ENCODE measurements around the gene SCFD2. TPM values are rescaled to one million over a fixed set of nuclear protein-coding genes. Genes with fewer than 3 reads are reported as not detected.

SCFD2 gene
- total RNA-seq, 4 donors from 2014 or later = 14.3 to 37.8 (median 27.7) TPM

DNA sequence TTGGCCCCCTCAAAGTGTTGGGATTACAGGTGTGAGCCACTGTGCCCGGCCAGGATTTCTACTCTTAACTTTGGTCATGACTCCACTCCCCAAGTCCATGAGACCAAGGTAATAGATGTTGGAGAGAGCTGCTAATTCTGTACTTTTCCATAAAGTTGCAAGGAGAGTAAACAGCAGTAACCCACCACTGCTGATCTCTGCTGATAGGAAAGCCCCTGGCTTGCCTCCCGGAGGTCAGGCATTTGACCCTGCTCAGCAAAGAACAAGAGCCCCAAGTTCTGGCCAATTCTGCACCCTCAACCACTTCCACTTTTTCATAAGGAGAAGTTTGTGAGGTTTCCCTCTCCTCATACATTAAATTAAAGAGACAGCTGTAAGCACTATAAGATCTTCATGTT, 360.7 kb downstream of the SCFD2 start:
- Histone ChIP-seq H3K36me3 (no peaks in the 10 kb centered on the region), H3K27ac (no peak overlapping the region), H3K27me3 (no peaks in the 10 kb centered on the region), H3K4me3 (no peak overlapping the region), H3K4me1 (no peaks in the 10 kb centered on the region), H3K9me3 (no peaks in the 10 kb centered on the region)
- WGBS, 2 donors = 95 to 100% methylated on average over 1 to 2 of the region's 2 CpGs
- DNase-seq = no peak
- intact Hi-C loops (cut with DNase I) = no loop called here
- TF ChIP-seq, protein P1, sequence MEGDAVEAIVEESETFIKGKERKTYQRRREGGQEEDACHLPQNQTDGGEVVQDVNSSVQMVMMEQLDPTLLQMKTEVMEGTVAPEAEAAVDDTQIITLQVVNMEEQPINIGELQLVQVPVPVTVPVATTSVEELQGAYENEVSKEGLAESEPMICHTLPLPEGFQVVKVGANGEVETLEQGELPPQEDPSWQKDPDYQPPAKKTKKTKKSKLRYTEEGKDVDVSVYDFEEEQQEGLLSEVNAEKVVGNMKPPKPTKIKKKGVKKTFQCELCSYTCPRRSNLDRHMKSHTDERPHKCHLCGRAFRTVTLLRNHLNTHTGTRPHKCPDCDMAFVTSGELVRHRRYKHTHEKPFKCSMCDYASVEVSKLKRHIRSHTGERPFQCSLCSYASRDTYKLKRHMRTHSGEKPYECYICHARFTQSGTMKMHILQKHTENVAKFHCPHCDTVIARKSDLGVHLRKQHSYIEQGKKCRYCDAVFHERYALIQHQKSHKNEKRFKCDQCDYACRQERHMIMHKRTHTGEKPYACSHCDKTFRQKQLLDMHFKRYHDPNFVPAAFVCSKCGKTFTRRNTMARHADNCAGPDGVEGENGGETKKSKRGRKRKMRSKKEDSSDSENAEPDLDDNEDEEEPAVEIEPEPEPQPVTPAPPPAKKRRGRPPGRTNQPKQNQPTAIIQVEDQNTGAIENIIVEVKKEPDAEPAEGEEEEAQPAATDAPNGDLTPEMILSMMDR (IDR thresholded peaks at IDR 0.05) = no peak
- TF ChIP-seq POLR2A (IDR thresholded peaks at IDR 0.05) = no peak

DNA sequence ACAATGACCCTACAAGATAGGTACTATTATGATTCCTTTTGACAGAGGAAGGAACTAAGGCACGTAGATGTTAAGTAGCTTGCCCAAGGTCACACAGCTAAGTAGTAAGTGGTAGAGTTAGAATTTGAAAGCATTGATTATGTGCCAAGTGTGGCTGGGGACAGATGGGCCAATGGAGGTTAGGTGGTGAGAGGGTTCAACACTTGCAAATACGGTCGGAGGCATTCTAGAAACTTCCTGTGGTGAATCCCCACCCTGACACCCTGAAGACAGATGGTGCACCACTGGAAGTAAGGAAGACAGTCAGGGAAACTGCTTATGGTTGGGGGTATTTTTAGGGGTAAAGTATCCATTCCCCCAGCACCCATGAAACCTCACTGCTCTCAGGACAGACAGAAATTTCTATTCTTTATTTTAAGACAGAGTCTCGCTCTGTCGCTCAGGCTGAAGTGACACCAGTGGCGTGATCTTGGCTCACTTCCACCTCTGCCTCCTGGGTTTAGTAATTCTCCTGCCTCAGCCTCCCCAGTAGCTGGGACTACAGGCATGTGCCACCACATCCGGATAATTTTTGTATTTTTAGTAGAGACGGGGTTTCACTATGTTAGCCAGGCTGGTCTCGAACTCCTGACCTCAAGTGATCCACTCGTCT, 361.2 kb downstream of the SCFD2 start:
- intact Hi-C loops (cut with DNase I) = no loop called here

DNA sequence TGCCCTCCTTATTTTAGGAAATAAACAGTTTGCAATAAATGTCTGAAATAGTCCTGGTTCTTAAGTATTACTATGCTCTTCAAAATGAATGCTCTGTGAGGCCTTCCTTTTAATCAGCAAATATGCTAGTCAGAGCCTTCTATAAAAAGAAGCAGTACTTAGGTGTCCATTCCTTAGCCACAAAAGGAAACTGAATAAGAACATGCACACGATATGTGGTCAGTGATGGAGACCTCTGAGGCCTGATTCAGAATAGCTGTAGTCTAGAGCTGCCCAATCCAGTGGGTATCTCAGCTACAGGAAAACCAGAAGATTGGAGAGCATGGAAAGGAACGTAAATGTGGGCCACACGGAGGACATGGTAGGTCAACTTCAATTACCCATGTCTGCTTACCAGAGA, 361.9 kb downstream of the SCFD2 start:
- Histone ChIP-seq H3K9me3 (no peaks in the 10 kb centered on the region), H3K36me3 (no peaks in the 10 kb centered on the region), H3K4me3 (no peak overlapping the region), H3K27me3 (no peaks in the 10 kb centered on the region), H3K4me1 (no peaks in the 10 kb centered on the region), H3K27ac (no peak overlapping the region)
- no peak for DNase-seq
- intact Hi-C loops (cut with DNase I) = no loop called here
- TF ChIP-seq, protein P1 (IDR thresholded peaks at IDR 0.05) = no peak
- TF ChIP-seq POLR2A (IDR thresholded peaks at IDR 0.05) = no peak
- 86 to 97% methylated on average over 3 of the region's 3 CpGs for WGBS, 2 donors

More for the DNA sequence above, 361.2 kb downstream of the SCFD2 start:
- no peak for DNase-seq
- no peak overlapping the region for H3K4me3 ChIP-seq
- H3K4me1 ChIP-seq = no peaks in the 10 kb centered on the region
- no peaks in the 10 kb centered on the region for H3K27me3 ChIP-seq
- TF ChIP-seq POLR2A (IDR thresholded peaks at IDR 0.05) = no peak
- TF ChIP-seq, protein P1 (IDR thresholded peaks at IDR 0.05) = no peak
- H3K36me3 ChIP-seq = no peaks in the 10 kb centered on the region
- H3K9me3 ChIP-seq = no peaks in the 10 kb centered on the region
- WGBS, 2 donors = 90 to 96% methylated on average over 10 of the region's 10 CpGs
- H3K27ac ChIP-seq = no peak overlapping the region

DNA sequence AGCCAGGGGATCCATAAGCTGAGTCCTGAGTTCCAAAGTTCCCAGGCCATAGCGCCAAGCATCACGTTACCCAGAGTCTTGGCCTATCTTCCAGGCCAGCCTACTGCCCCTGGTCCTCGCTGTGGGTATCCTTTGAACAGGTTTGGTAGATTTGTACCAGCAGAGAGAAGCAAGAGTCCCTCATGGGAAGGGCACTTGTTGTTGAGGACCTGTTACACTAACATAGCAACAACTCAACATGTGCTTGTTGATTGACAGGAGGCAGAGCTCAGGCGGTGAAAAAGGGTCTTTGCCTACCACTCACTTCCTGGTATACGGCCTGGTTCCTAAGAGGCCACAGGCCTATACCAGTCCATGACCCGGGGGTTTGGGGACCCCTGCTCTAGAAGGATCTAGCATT, 365.3 kb downstream of the SCFD2 start:
- peaks cover 3 to 26% (median 3%) of the 10 kb centered on the region in 3 donors for H3K4me1 ChIP-seq
- no peak for TF ChIP-seq POLR2A (IDR thresholded peaks at IDR 0.05)
- TF ChIP-seq, protein P1 (IDR thresholded peaks at IDR 0.05) = no peak
- 89 to 90% methylated on average over 5 to 6 of the region's 6 CpGs for WGBS, 2 donors
- no peaks in the 10 kb centered on the region for H3K36me3 ChIP-seq
- no peak for DNase-seq
- H3K27me3 ChIP-seq = no peaks in the 10 kb centered on the region
- H3K27ac ChIP-seq = no peak overlapping the region
- H3K4me3 ChIP-seq = no peak overlapping the region
- intact Hi-C loops (cut with DNase I) = no loop called here
- no peaks in the 10 kb centered on the region for H3K9me3 ChIP-seq

DNA sequence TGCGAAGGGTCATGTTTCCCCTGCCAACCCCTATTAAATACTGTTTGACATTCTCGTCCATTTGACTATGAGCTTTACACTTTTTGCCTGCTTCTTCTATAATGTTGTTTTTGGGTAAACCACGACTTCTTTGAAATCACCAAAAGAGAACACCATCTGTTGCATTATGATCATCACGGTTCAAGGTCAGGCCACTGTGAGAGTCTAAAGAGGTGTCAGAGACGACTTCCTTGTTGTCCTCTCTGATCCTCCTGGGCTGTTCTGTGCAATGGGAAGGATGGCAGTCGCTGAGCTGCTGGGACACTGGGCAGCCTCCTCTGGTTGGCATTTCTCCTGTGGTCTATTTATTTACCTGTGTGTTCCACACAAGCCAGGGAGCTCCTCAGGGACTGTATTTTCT, 366.2 kb downstream of the SCFD2 start:
- peaks cover 3 to 33% (median 9%) of the 10 kb centered on the region in 3 donors for H3K4me1 ChIP-seq
- H3K9me3 ChIP-seq = no peaks in the 10 kb centered on the region
- intact Hi-C loops (cut with DNase I) = no loop called here
- no peaks in the 10 kb centered on the region for H3K36me3 ChIP-seq
- DNase-seq = no peak
- H3K27me3 ChIP-seq = no peaks in the 10 kb centered on the region
- no peak overlapping the region for H3K4me3 ChIP-seq
- 84 to 91% methylated on average over 6 of the region's 6 CpGs for WGBS, 2 donors
- TF ChIP-seq, protein P1 (IDR thresholded peaks at IDR 0.05) = no peak
- TF ChIP-seq POLR2A (IDR thresholded peaks at IDR 0.05) = no peak
- no peak overlapping the region for H3K27ac ChIP-seq
